SIG-M5 treated with dmso at 0.1 percent for 504 hours (cell line): ENCODE data around the gene NEK1.
"Not testable (repeated sequence)": the region's sequence is repeated elsewhere in the genome, so short reads cannot be mapped to it uniquely, and the experiment has no call there.

ENCODE experiments used
- DNase-seq: peaks from one replicate; lab custom pipeline; 2025; ENCODE audit not compliant: unreplicated experiment; lab: John Stamatoyannopoulos, UW

NEK1 gene

DNA sequence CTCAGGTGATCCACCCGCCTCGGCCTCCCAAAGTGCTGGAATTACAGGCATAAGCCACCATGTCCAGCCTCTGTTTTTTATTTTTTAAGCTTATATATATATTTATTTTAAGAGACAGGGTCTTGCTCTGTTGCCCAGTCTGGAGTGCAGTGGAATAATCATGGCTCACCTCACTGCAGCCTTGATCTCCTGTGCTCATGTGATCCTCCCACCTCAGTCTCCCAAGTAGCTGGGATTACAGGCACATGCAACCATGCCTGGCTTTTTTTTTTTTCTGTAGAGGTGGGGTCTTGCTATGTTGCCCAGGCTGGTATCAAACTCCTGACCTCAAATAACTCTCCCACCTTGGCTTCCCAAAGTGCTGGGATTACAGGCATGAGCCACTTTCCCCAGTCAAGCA lies 184.7 kb downstream of the NEK1 start:
- not testable (repeated sequence) for DNase-seq

DNA sequence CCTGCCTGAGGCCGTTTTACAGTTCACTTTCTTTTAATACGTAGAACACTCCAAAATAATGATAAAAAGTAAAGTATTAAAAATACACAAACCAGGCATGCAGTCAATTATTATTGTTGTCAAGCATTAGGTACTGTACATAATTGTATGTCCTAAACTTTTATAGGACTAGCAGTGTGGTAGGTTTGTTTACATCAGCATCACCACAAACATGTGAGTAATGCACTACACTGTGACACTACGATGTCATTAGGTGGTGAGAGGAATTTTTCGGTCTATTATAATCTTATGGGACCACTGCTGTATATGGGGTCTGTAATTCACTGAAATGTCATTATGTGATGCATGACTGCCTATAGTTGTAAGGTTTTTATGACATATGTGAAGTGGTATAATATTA lies 192.1 kb downstream of the NEK1 start:
- DNase-seq: no peak

- no peak for DNase-seq
Observed at GRCh38 chr4:169418846-169419245, 193.5 kb downstream of the NEK1 start.

- DNase-seq: no peak
Observed at GRCh38 chr4:169417629-169418282, 194.6 kb downstream of the NEK1 start.

GRCh38 chr4:169416997-169417396 lies 195.4 kb downstream of the NEK1 start:
- DNase-seq: no peak

DNA sequence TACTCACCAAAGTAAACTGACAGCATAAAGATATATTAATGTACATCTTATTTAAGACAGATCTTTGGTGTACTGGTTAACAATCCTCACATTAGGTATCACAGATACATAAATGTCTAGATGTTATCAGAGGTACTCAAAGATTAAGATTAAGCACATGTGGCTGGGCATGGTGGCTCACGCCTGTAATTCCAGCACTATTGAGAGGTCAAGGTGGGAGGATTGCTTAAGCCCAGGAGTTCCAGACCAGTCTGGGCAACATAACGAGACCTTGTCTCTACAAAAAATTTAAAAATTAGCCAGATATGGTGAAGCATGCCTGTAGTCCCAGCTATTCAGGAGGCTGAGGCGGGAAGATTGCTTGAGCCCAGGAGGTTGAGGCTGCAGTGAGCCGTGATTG lies 195.9 kb downstream of the NEK1 start:
- no peak for DNase-seq

DNA sequence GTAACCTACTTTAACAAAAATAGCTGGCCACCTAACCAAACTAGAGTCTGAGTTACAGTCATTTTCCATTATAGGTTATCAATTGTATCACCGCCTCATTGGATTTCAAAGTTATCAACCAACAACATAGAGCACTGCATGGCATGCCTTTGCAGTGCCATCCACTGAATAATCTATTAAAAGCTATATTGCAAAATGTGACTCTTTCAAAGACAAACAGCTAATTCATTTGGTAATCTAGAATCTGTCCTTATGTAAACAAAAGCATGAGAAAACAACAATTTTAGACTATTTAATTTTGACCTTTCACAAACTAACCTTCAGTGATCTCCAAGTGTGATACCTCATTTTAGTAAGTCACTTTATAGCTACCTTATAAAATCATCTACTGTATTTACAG lies 197.5 kb downstream of the NEK1 start:
- no peak for DNase-seq

GRCh38 chr4:169412046-169412445 lies 200.3 kb downstream of the NEK1 start:
- DNase-seq: no peak

DNA sequence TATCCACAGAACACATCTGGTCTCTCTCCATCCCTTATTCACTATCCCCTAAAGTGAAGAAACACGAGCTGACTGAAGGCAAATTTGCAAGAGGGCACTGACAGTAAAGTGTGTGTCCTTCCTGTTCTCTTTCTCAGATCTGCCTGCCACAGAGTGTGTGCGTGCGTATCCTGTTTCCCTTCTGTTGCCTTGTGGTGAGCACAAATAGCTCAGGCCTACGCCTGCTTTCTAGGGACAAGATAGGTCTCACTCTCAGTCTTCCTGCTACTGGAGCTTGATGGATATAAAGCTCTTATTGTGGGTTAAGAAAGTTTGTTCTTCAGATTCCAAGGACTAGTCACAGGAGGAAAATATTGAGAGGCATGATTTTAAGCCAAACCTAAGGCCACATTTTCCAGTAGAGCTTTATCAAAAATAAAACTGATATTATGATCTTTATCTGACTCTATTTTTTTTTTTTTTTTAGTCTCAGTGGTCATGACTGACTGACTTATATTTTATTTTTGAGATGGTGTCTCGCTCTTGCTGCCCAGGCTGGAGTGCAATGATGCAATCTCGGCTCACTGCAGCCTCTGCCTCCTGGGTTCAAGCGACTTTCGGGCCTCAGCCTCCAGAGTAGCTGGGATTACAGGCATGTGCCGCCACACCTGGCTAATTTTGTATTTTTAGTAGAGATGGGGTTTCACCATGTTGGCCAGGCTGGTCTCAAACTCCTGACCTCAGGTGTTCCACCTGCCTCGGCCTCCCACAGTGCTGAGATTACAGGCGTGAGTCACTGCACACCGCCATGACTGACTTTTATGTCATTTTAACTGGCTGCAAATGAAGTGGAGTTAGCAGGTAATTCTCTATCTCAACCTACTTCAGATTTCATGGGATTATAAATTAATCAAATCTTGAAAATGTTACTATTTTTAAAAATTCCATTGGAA lies 201.3 kb downstream of the NEK1 start:
- DNase-seq: peak; percentile 78

- DNase-seq: no peak
Observed at GRCh38 chr4:169407217-169407845, 205.1 kb downstream of the NEK1 start.

DNA sequence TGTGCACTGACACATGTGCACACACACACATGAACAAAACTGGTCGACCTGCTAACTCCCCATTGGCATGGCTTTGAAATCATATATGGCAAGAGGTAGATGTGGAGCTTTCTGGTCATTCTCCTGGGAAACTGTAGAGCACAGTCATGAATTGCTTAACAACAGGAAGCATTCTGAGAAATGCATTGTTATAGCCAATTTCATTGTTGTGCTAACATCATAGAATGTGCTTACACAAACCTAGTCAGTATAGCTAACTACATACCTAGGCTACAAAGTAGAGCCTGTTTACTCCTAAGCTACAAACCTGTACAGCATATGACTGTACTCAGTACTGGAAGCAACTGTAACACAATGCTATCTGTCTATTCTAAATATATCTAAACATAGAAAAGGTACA lies 207.4 kb downstream of the NEK1 start:
- no peak for DNase-seq

DNA sequence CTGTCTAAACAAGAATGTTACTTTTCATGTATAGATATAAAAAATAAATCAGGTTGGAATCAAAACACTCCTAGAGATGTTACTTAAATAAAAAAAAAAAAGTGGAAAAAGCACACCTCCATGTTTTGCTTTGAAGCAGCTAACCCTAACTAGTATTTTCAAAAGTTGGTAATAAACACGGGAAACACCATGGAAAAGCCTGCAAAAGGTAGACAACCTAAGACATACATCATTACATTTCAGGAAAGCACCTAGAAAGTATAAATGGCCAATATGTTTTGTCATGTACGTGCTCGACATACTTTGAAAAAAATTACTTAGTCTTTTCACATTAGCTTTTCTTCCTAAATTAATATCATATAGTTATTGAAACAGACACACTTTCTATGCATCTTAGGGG lies 211.6 kb downstream of the NEK1 start:
- no peak for DNase-seq

DNA sequence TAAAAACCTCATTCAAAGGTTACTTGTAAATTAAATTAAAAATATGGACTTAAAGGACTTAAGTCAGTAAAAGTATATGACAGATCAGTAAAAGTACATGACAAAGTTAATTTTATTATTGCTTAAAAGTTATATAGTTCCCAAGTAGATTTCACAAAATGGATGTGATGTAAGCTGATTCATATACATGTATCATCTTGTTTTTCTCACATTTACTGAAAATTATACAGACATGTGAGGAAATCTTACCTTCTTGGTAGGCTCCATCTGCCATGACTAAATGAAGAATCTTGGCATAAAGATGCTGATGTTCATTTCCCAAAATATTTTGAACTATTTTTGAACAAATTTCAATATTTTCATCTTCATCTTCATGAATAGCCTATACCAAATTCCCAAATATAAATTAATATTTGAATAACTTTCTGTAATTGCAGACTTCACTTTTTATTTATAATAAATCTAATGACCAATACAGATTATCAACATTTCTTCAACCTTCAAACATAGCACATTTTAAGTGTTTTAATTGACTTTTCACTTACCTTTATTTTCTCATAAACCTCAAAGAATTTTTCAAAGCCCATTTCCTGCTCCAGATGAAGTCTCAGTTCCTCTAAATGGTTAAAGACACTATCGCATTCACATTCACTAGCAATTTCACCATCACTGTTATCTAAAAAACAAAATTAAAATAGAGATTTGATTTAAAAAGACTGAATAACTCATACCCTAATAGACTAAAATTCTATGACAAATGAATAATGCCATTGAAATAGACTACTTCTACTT lies 212.2 kb downstream of the NEK1 start:
- no peak for DNase-seq

DNA sequence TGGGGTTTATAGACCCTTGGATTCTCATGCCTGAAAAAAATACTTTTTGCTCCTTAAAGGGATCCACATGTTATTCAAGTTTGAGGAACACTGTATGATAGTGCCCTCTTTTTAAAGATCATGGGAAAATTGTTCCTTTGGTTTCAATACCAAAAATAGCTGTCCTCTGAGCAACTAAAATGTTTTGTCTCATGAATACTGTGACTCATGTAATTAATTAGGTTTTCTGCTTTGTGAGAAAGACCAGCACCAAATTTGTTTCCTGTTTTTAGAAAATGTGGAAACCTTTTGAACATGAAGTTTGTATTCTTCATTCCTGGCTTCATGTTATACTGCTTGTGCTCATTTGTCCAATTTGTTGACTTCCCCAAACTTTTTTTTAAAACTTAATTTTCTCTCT lies 214.1 kb downstream of the NEK1 start:
- DNase-seq: no peak

DNA sequence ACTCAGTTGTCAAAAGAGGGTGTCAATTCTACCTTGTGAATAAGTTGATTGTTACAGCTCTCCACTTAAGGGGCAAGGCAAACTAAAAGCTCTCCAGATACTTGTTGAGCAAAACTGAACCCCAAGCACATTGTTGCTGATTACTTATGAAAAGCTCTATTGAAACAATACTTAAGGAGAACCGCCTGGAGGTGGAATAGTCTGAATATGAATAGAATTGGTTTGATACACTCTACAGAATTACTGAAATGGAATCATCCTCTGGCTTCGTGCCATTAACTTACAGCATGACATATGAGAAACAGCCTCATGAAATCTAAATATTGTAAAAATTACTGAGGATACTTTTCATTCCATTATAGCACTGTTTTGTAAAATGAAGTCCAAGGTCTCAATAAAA lies 214.6 kb downstream of the NEK1 start:
- no peak for DNase-seq

DNA sequence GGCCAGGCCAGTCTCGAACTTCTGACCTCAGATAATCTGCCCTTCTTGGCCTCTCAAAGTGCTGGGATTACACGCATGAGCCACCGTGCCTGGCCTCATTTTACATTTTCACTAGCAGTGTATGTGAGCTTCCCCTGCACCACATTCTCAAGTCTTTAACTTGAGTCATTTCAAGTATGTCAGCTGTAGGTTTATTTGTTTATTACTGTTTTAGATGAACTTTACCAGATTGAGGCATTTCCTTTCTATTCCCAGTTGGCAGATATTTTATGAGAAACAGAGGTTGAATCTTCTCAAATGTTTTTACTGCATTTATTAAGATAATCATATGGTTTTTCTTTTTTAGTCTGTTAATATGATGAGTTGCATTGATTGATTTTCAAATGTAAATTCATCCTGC lies 227.0 kb downstream of the NEK1 start:
- DNase-seq: no peak

- DNase-seq: no peak
Observed at GRCh38 chr4:169384779-169385178, 227.6 kb downstream of the NEK1 start.

DNA sequence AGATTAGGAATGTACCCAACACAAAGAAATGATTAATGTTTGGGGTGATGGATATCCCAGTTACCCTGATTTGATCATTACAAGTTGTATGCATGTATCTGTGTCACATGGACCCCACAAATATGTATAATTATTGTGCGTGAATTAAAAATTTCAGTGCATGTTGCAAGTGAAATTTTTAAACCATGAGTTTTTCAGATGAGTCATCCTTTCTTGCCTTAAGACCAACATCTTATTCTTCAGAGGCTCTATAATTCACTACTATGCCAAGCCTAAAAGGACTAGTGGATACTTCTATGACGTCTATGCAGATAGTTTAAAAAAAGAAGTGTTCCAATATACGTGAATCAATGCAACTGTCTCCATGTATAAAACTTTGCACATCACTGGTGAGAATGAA lies 228.7 kb downstream of the NEK1 start:
- no peak for DNase-seq

- DNase-seq: no peak
Observed at GRCh38 chr4:169379688-169380087, 232.7 kb downstream of the NEK1 start.

GRCh38 chr4:169377367-169377766 lies 235.0 kb downstream of the NEK1 start:
- DNase-seq: no peak

GRCh38 chr4:169376421-169376820 lies 236.0 kb downstream of the NEK1 start:
- no peak for DNase-seq
